Hematopoietic multipotent progenitor cell treated with erythropoietin and hydrocortisone succinate and interleukin-3 and kit ligand, for 17 days (in vitro differentiated cells): ENCODE measurements around the gene NEGR1.

Source experiments
- DNase-seq: peaks from one replicate; pipeline ENCODE4 v3.0.0-alpha.2; 2015; ENCODE audit warnings: low spot score

Gene NEGR1

GRCh38 chr1:72023063-72023930 lies 259.0 kb downstream of the NEGR1 start:
- no peak for DNase-seq

GRCh38 chr1:72018562-72018961 lies 263.8 kb downstream of the NEGR1 start:
- DNase-seq: no peak

GRCh38 chr1:72015006-72015405 lies 267.3 kb downstream of the NEGR1 start:
- no peak for DNase-seq

GRCh38 chr1:72013161-72013560 lies 269.2 kb downstream of the NEGR1 start:
- DNase-seq: no peak

GRCh38 chr1:72011721-72012120 lies 270.6 kb downstream of the NEGR1 start:
- DNase-seq: no peak

GRCh38 chr1:72010094-72010431 lies 272.3 kb downstream of the NEGR1 start:
- DNase-seq: no peak

- no peak for DNase-seq
Measured at GRCh38 chr1:72009173-72010093, 272.9 kb downstream of the NEGR1 start.

GRCh38 chr1:72007312-72007711 lies 275.0 kb downstream of the NEGR1 start:
- DNase-seq: no peak

GRCh38 chr1:72006092-72006491 lies 276.2 kb downstream of the NEGR1 start:
- no peak for DNase-seq

- no peak for DNase-seq
Measured at GRCh38 chr1:72003092-72003491, 279.2 kb downstream of the NEGR1 start.

GRCh38 chr1:72000809-72001208 lies 281.5 kb downstream of the NEGR1 start:
- no peak for DNase-seq

GRCh38 chr1:71994646-71995045 lies 287.7 kb downstream of the NEGR1 start:
- no peak for DNase-seq

- DNase-seq: no peak
Measured at GRCh38 chr1:71987181-71987580, 295.2 kb downstream of the NEGR1 start.

- no peak for DNase-seq
Measured at GRCh38 chr1:71986160-71986559, 296.2 kb downstream of the NEGR1 start.

- DNase-seq: no peak
Measured at GRCh38 chr1:71980556-71980955, 301.8 kb downstream of the NEGR1 start.

- no peak for DNase-seq
Measured at GRCh38 chr1:71979882-71980281, 302.5 kb downstream of the NEGR1 start.

GRCh38 chr1:71967670-71968069 lies 314.7 kb downstream of the NEGR1 start:
- no peak for DNase-seq

- DNase-seq: no peak
Measured at GRCh38 chr1:71964188-71964587, 318.2 kb downstream of the NEGR1 start.

GRCh38 chr1:71956613-71957285 lies 325.6 kb downstream of the NEGR1 start:
- no peak for DNase-seq

GRCh38 chr1:71950579-71950978 lies 331.8 kb downstream of the NEGR1 start:
- DNase-seq: no peak

GRCh38 chr1:71949681-71950080 lies 332.7 kb downstream of the NEGR1 start:
- DNase-seq: no peak

- no peak for DNase-seq
Measured at GRCh38 chr1:71948561-71948960, 333.8 kb downstream of the NEGR1 start.

GRCh38 chr1:71944006-71944405 lies 338.3 kb downstream of the NEGR1 start:
- no peak for DNase-seq
